ENCODE measurements around the gene ING4.

The ING4 gene

DNA sequence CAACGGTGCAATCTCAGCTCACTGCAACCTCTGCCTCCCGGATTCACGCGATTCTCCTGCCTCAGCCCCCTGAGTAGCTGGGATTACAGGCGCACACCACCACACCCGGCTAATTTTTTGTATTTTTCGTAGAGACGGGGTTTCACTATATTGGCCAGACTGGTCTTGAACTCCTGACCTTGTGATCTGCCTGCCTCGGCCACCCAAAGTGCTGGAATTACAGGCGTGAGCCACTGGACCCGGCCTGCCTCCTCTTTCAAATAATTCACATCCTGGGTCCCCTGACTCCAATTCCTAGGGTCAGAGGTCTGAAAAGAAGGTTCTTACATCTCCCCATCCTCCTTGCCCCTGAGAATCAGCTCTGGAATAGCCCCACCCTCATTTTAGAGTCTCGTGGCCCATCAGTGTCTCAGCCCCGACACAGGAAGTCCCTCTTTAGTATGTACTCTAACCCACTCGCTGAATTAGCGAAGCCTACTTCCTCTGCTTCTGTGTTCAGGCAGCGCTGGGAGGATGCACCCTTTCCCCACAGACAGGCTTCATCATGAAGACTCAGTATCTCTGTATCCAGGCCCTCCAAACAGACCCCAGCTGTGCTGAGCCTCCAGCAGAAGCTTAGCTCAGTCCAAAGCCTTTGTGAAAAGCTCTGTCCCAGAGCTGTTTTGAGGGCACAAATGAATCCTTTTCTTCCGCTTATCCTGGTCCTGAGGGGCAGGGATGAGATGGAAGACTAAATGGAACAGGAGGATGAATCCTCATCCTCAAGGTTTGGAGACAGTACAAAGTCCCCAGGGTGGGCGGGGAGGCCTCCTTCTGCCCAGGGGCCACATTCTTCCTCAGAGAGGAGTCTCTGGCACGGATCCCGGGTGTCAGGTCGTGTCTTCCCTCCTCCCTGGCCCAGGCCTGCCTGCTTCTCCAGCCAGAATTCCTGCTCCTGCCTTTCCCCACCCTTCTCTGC, 30.6 kb downstream of the ING4 start:
- DNase-seq = peak; percentile 52

DNA sequence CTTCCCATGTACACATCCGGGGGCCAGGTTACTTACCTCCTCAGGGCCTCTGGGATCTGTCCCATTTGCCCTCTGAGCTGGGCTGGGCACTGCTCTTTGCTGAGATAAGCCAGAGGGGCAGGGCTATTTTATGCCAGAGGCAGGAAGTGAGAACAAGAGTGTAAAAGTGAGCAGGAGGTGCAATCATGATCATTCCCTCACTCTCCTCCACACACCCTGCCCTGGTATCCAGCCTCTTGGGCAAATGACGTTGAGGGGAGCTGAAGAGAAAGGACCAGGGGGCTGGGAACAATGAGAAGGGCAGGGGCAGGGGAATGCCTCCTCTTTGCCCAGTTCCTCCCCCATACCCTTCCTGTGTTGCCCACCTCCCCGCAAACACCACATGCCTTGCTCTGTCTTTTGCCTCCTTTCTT, 31.4 kb downstream of the ING4 start:
- no peak for DNase-seq

DNA sequence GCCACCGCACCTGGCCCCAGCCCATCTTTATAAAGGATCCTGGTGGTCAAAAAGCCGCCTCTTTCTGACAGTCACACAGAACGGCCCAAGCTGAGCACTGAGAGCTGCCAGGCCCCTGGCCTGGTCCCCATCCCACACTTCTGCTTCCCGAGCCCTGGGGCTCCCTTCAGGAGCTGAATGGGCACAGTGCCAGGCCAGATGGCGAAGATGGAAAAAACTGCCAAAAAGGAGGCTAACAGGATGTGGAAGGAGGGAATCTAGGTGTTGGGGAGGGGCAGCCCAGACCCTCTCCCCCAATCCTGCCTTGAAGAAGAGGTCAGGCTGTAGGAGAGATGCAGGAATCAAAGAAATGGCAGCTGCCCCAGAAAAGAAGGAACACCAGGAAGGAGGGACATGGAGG, 32.2 kb downstream of the ING4 start:
- DNase-seq = no peak

DNA sequence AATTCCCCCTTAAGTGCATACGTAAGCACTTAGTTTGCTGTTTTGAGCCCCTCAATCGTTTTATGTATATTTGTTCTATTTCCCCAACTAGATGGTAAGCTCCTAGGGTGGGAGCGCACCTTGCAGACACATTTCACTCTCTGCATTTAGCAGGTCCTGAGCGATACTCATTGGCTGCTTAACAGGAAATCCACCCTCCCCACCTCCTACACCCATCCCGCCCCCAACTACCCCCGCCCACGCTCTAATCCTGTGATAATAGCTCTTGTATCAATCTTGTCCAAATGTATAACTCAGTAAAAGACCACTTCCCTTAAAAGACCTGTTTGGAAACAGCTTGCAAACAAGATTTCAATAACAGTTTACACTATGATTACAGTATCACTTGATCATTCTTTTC, 35.3 kb downstream of the ING4 start:
- peak; percentile 45 for DNase-seq

DNA sequence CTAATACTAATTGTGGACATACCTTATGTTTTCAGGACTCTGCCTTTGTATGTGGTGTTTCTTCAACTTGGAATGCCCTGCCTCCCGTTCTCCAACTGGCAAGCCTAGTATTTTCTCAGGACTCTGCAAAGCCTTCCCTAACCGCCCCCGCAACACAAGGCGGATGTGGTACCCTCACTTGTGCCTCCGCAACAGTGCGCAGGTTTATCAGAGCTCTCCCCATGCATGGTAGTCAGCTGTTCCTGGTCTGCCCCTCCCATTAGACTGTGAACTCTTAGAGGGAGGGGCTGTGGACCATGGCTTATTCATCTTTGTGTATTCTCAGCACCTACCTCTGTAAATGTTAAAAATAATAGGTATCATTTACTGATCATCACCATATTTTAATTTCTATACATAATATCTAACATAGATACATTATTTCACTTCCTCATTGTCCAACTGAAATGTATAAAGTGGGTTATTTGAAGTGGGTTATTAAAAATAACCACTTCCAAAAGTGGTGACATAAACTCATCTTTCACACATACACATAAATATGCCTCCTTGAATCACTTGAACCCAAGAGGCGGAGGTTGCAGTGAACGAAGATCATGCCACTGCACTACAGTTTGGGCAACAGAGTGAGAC, 36.1 kb downstream of the ING4 start:
- DNase-seq = no peak

DNA sequence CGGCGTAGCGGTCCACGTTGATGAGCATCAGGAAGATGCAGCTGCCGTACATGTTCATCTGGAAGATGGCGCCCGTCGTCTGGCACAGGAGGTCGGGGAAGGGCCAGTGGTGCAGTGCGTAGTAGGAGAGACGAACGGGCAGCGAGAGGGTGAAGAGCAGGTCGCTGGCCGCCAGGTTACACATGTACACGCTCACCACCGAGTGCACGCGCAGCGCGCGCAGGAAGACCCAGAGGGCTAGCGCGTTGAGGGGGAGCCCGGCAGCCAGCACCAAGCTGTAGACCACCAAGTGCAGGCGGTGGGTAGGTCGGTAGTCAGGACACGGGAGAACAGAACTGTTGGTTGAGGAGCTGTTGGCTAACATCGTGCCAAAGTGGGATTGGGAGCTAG, 42.0 kb downstream of the ING4 start:
- no peak for DNase-seq

DNA sequence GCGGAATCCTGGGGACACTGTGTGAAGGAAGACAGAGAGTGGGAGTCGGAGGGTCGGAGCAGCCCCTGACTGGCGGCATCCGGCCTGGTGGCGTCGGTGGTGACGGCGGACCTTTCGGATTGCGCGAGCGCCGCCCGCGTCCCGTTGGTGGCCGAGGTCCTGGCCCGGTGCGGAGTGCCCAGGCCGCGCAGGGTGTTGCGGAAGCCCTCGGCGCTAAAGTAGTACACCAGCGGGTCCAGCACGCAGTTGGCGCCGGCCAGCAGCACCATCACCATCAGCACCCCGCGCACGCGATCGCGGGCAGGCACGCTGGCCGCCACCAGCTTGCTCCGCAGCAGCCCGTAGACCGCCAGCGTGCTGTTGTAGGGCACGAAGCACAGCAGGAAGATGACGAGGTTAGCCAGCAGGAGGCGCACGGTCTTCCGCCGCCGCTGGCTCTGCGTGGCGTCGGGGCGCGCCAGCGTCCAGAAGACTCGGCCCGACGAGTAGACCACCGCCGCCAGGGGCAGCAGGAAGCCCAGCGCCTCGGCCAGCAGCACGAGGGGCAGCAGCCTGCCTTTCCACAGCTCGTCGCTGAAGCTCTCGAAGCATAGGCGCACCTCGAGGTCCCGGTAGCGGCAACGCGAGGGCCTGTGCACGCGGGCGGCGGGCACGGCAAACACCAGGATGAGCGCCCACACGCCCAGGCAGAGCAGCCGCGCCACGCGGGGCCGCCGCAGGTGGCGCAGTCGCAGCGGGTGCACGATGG, 42.6 kb downstream of the ING4 start:
- DNase-seq = peak; percentile 61

DNA sequence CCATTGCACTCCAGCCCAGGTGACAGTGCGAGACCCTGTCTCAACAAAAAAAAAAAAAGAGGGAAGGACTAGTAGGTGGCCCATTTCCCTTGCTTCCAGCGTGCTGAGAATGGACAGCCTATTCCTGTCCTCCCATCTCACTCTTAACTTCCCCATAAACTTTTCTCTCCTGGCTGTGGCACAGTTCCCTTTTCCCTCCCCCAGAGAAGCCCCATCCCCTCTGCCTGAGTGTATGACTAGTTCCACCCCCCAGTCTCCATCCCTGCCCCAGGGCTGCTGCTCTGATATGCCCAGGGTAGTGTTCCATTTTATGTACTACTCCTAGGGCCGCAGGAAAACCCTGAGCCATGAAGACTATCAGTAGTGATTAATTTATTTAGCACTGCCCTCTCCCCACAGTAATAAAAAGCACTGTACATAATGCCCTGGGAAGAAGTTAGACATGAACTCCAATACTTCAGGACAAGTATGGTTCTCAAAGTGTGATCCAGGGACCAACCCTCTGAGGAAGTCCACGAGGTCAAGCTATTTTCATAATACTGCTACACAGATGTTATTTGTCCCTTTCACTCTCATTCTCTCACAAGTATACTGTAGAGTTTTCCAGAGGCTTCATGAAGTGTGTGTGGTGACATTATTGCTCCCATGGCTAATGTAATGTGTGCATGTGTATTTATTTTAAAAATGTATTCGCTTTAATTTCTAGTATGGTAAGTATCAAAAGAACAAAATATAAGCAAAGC, 44.3 kb downstream of the ING4 start:
- DNase-seq = no peak

DNA sequence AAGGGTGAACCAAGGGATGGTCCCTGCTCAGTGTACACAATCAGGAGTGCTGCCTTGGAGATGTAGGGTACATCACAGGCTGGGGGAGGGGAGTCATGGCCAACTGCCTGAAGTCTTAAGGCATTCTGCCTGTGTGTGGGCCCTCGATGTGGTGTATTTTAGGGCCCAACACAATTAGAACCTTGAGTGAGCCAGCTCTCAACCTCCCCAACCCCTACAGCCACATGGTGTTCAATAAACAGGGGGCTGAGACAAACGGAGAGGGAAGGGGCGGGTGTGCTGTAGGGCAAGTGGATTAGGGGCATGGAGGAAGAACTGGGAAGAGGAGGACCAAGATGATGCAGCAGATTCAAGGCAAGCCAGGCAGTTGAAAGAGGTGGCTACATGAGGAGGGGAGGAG, 47.1 kb downstream of the ING4 start:
- no peak for DNase-seq

DNA sequence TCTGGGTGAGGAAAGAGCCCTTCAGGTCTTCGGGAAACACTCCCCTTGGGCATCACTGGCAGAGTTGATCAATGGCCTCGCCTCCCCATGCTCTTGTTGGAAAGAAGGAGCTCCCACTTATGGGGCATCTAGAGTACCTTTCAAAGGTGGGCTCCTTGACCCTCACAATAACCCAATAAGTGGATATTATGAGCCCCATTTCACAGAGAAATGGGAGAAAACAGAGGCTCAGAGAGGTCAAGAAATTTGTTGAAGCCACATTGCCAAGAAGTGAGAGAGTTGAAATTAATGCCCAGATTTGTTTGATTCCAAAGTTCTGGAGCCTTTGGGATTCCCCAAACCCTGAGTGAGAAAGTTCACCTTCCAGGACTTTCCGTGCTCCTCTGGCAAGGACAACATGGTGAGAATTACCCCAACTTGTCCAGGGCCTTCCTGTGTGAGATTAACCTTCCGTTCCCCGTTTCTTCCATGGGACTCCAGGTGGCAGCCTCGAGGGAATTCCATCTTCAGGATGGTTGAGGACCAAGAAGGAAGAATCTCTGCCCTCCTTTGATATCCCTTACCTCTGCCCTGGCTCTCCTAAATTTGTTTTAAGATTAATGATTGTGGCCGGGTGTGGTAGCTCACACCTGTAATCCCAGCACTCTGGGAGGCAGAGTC, 48.3 kb downstream of the ING4 start:
- DNase-seq = no peak

DNA sequence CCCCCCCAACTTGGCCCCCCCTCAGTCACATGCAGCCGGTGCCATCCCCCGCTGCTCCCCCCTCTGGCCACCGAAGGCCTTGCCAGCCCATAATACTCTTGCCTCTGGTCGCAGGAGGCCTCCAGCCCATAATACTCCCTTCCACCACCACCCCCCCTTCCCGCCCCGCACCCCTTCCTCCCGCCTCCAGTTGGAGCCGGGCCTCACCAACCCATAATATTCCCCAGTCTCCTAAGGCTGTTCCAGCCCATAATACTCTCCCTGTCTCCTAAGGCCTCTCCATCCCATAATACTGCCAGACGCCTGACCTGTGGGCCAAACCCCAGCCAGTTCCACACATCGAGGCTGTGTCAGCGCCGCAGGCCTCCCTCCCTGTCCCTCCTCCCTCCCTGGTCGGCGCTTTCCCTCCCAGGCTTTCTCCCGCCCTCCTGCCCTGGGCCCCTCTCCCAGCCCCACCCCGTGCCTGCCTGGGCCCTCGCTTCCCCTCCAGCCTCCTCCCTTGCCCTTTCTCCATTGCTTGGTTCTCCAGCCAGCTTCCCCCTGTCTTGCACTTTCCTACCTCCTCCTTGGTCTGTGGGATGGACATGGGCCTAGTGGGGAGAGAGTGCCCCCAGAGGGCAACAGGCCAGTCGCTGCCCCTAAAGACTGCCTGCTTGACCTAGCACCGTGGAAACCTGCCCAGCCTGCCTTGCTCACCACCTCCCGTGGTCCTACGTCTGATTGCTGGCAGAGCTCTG, 49.0 kb downstream of the ING4 start:
- peak; percentile 20 for DNase-seq

DNA sequence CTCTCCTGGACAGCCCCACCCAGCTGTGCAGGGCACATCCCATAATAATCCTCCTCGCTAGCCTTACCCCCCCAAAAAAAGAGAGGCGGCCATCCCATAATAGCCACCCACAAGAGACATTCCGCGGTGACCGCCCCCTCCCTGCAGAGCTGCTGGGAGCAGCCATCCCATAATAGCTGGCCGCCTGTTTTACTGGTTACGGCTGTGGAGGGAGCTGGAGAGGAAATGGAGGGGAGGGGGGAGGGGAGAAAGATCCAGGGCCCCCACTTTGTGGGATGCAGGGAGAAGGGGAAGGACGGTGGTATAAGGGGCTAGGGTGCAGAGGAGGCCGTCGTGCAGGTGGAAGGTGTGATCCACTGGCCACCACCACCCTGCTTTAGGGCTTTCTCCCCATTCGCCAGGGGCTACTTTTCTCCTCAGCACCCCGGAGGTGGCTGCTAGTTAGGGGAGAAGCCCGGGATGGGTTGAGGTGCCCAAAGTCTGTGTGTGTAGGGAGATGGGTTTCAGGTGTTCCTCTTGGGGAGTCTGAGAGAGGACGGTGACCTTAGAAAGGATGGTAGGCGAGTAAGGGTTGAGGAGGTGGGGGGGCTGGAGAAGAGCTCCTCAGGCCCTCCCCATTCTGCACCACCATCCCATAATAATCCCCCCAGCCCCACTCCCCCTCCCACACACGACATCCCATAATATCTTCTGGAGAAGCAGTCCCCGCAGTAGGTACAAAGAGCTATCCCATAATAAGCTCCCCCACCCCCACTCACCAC, 49.7 kb downstream of the ING4 start:
- DNase-seq = no peak

DNA sequence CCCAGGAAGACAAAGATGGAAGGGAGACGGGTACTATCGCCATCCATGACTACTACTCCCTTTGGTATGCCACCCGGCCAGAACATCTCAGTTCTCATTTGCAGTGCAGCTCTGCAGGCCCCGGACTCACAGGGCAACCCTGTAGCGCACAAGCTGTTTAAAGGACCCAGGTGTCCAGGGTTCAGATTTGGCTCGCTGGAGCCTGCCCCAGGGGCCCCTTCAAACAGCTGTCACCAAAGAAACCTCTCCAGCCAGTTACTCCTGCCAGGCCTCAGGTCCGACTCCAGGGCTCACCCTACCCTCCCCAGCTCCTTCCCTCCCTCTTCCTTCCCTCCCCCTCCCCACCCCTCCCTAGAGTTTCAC, 50.3 kb downstream of the ING4 start:
- no peak for DNase-seq

DNA sequence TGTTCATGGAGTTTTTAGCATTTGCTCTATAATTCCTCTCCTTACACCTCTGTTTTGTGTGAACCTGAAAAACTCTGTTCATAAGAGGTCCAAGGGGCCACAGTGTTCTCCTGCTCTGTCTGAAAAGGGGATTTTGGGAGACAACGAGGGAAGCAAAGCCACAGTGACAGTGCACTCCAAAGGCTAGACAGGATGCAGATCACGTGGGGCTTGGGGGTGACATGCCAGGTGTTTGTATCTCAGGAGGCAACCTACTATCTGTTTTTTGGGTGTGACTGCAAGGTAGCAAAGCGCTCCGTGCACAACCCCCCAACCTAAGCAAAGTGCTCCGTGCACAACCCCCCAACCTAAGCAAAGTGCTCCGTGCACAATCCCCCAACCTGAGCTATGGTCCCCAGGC, 50.7 kb downstream of the ING4 start:
- no peak for DNase-seq

DNA sequence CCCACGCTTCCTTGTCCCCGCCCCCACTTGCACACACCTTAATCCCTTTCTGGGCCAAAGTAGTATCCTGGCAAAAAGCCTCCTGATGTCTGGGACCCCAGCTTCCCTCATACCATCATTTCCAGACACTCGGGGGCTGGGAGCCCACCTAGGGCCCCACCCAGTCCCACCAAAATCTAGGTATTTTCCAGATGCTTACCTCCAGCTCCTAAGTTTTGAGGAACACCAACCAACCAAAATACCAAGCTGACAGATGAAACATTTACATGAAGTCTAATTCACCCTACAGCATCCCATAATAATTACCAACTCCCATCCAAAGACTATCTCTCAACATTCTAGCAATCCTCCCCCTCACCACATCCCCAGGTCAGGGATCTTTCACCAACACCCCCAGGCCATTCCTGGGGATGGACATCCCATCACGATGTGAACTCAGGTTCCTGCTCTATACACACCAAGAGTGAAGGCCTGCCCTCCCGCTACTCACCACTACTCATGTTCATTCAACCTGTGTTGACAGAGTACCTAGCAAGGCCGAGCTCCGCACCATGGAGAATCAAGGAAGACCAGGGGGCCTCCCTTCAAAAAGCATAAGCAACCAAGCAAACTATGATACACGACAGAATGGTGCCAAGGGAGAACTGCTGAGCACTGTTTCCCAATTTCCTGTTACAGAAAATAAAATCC, 54.2 kb downstream of the ING4 start:
- DNase-seq = peak; percentile 40

DNA sequence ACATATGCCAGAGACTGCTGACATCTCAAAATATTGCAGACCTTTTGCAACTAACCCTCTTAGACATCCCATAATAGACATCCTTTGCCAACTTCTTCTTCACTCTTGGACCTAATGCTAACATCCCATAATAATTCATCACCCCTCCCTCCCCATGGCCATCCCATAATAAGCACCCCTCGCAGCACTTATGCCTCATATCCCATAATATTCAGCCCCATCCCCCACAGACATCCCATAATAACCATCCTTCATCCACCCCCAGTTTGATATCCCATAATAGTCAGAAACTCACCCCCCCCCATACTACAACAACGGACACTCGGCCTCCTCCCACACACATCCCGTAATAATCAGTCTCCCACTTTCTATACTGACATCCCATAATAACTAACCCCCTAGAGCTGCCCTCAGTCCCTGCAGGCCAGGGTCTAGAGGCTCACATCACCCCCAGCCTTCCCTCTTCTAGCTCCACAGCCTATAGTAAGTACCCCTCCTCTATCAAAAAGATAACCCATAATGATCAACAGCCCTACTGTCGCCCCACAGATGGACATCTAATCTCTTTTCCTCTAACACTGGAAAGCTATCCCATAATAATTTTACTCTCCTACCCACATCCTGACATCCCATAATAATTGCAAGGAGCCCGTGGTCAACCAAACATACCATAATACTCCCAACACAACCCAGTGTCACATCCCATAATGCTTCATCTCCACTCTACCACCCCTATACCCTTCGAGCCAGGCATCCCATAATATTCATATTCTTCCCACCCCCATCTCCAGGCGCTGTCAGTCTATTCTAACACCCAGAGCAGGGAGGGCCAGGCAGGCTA, 54.9 kb downstream of the ING4 start:
- DNase-seq = peak; percentile 70

DNA sequence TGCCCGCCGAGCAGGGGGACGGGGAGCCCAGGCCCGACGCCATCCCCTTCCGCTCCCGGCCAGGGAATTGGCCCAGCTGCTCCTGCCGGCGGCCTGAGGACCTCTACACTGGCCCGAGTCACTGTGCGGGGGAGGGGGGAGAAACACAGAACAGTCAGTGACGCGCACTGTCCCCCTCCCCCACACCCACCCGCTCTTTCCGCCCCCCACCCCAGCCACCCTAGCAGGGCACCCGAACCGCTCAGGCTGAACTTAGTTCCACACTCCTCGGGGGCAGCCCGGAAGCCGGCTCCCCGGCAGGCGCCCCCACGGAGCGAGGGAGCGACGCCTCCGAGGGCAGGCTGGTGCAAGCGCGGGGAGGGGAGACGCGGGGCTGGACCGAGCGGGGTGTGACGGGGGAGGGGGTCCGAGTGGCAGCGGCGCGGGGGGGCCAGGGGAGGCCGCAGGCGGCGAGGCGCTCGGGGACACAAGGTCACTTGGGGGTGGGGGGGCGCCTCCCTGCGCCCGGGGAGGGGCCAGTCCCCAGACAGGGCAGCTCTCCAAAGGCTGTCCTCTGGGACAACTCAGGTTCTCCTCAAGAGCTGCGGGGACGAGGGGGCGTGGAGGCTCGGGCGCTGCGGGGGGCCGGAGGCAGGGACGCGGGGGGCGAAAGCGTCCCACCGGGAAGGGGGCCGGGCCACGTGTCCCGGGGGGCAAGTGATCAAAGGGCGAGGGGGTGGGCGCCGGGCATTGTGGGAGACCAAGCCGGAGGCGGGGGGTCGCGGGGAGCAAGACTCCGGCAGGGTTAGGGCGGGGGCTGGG, 56.4 kb downstream of the ING4 start:
- peak; percentile 71 for DNase-seq
